Activated naive CD8-positive, alpha-beta T cell treated with anti-CD3 and anti-CD28 coated beads for 36 hours (primary cell): ENCODE measurements around the gene HOXB5. TPM values are rescaled to one million over a fixed set of nuclear protein-coding genes. Genes with fewer than 3 reads are reported as not detected.

Source experiments
- DNase-seq: peaks from one replicate; pipeline ENCODE4 v3.0.0; 2021
- H3K27ac Mint-ChIP-seq: one replicate; pipeline ENCODE4 v1.8.0; 2022; ENCODE audit warnings: mild to moderate bottlenecking, moderate library complexity, mixed read lengths
- H3K27me3 Mint-ChIP-seq: one replicate; pipeline ENCODE4 v1.8.0; 2022; ENCODE audit warnings: mild to moderate bottlenecking, mixed read lengths
- H3K36me3 Mint-ChIP-seq: one replicate; pipeline ENCODE4 v1.8.0; 2021; ENCODE audit warnings: mild to moderate bottlenecking, mixed read lengths
- H3K4me1 Mint-ChIP-seq: one replicate; pipeline ENCODE4 v1.8.0; 2021; ENCODE audit warnings: mixed read lengths
- H3K4me3 Mint-ChIP-seq: one replicate; pipeline ENCODE4 v1.8.0; 2022; ENCODE audit warnings: mild to moderate bottlenecking, moderate library complexity, mixed read lengths
- H3K9me3 Mint-ChIP-seq: one replicate; pipeline ENCODE4 v1.8.0; 2022; ENCODE audit warnings: mixed read lengths
- total RNA-seq, 2 experiments: library from RNA; stranded (reverse); gene quantifications; one replicate each; pipeline ENCODE4 v1.2.3, GENCODE V29; 2021

The HOXB5 gene
- total RNA-seq, 2 experiments from 2014 or later, result not detected

GRCh38 chr17:48593840-48594537 lies 410 bp upstream of the HOXB5 start:
- Mint-ChIP-seq H3K4me3 (peak overlapping the region; percentile 76), H3K27me3 (peaks cover 98% of the 10 kb centered on the region), H3K9me3 (no peaks in the 10 kb centered on the region), H3K4me1 (peaks cover 43% of the 10 kb centered on the region), H3K27ac (no peak overlapping the region), H3K36me3 (no peaks in the 10 kb centered on the region)
- peak; percentile 87 for DNase-seq

DNA sequence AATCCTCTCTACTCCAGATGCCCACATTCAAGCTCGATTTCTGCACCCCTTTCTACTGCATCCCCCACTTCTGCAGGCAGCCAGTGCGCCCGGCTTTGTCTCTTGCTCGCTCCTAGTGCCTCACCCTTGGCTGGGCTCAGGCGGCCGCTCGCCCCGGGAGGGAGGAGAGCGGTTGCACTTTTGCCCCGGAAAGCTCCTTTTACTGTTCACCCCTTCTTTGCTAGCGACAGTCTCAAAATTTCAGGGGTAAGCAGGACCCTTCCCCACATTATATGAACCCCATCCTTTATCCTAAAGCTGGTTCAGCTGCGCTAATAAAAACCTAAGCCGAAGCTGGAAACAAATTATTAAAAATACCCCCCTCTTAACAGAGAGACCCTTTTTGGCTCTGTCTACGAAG lies 1.0 kb downstream of the HOXB5 start:
- DNase-seq, result no peak
- peaks cover 34% of the 10 kb centered on the region for H3K4me1 Mint-ChIP-seq
- H3K9me3 Mint-ChIP-seq, result no peaks in the 10 kb centered on the region
- H3K4me3 Mint-ChIP-seq, result peak overlapping the region; percentile 76
- H3K36me3 Mint-ChIP-seq, result no peaks in the 10 kb centered on the region
- peaks cover 98% of the 10 kb centered on the region for H3K27me3 Mint-ChIP-seq
- no peak overlapping the region for H3K27ac Mint-ChIP-seq

GRCh38 chr17:48592057-48592514 lies 1.5 kb downstream of the HOXB5 start:
- H3K27ac Mint-ChIP-seq, result no peak overlapping the region
- no peaks in the 10 kb centered on the region for H3K9me3 Mint-ChIP-seq
- no peak for DNase-seq
- no peaks in the 10 kb centered on the region for H3K36me3 Mint-ChIP-seq
- peaks cover 31% of the 10 kb centered on the region for H3K4me1 Mint-ChIP-seq
- H3K27me3 Mint-ChIP-seq, result peaks cover 98% of the 10 kb centered on the region
- H3K4me3 Mint-ChIP-seq, result no peak overlapping the region

GRCh38 chr17:48591255-48592056 lies 2.1 kb downstream of the HOXB5 start:
- Mint-ChIP-seq H3K4me3 (no peak overlapping the region), H3K36me3 (no peaks in the 10 kb centered on the region), H3K27ac (no peak overlapping the region), H3K4me1 (peaks cover 28% of the 10 kb centered on the region), H3K27me3 (peaks cover 98% of the 10 kb centered on the region), H3K9me3 (no peaks in the 10 kb centered on the region)
- no peak for DNase-seq

GRCh38 chr17:48590607-48591161 lies 2.9 kb downstream of the HOXB5 start:
- H3K36me3 Mint-ChIP-seq, result peaks cover 2% of the 10 kb centered on the region
- no peak for DNase-seq
- H3K27me3 Mint-ChIP-seq, result peaks cover 98% of the 10 kb centered on the region
- H3K27ac Mint-ChIP-seq, result no peak overlapping the region
- no peak overlapping the region for H3K4me3 Mint-ChIP-seq
- no peaks in the 10 kb centered on the region for H3K9me3 Mint-ChIP-seq
- peaks cover 32% of the 10 kb centered on the region for H3K4me1 Mint-ChIP-seq

DNA sequence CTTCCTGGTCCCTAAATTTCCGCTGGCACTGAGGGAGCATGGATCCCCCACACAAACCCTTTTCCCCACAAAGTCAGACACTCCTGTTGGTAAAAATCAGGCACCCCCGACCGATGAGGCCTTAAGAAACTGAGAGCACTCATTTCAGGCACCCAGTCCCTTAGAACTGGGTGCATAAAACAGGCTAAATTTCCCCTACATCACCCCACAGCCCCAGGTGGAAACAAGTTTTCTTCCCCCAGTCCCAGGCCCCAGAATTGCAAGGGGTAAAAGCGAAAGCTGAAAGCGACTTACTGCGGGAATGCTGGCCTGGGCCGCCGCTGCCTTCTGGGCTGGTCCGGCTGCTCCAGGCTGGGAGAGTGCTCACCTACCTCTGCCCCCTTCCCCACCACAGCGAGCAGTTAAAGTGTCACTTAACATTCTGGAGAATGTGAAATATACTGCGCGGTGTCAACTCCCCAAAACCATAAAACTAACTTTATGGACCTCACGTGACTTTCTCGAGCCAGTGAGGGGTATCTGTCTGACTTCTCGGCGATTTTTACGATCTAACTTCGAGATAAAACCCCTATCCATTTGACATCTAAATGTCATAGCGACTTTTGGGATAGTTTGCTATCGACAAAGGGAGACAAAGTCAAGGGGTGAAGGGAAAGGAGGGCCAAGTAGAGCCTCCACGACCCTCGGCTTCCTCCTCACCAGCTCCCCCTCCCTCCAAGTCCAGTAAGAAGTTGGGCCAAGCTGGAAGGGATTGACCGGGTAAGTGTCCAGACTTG lies 3.6 kb downstream of the HOXB5 start, which contains the start of gene HOXB3:
TSS of gene HOXB3 (minus strand) at position 411 of the 776 bp plus-strand sequence. CDS start 37,767 bp downstream, outside the sequence.
- Mint-ChIP-seq H3K27me3 (peaks cover 98% of the 10 kb centered on the region), H3K4me1 (peaks cover 35% of the 10 kb centered on the region), H3K4me3 (no peak within 1 kb of the TSS), H3K36me3 (peaks cover 2% of the 10 kb centered on the region), H3K27ac (no peak within 1 kb of the TSS), H3K9me3 (no peaks in the 10 kb centered on the region)
- DNase-seq, result no peak

DNA sequence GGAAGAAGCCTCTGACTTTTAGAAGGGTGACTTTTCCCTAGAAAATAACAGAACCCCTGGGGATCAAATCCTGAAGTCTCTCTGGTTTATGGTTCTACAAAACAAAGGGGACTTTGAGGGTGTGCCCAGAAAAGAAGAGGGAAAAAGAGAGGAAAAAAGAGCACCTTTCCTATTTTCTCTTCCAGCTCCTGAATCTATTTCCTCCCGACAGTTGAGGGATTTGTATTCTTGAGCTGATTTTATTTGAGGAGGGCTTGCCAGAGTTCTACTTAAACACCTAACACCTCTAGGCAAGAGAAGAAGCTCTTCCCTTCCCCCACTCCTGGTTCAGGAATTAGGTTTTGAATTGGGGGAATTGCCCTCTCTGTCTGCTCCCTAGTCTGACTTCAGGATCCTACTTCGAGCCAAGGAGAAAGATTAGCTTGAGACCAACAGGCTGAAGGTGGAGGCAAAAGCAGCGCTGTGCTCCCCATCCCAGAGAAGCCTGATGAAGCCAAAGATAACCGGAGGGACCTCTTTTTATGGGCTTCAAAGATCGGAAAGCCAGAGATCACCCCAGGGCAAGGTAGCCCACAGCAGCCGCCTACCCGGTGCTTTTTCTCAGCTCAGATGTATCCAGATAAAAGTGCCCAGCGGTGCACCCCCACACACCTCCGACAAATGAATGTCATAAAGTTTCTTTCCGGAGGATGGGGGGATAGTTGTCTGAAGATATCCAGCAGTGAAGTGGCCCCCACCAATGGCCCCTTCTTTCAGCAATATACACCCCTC lies 4.3 kb downstream of the HOXB5 start:
- Mint-ChIP-seq H3K27ac (no peak overlapping the region), H3K4me3 (no peak overlapping the region), H3K27me3 (peaks cover 99% of the 10 kb centered on the region), H3K4me1 (peaks cover 39% of the 10 kb centered on the region), H3K9me3 (no peaks in the 10 kb centered on the region), H3K36me3 (peaks cover 2% of the 10 kb centered on the region)
- no peak for DNase-seq

DNA sequence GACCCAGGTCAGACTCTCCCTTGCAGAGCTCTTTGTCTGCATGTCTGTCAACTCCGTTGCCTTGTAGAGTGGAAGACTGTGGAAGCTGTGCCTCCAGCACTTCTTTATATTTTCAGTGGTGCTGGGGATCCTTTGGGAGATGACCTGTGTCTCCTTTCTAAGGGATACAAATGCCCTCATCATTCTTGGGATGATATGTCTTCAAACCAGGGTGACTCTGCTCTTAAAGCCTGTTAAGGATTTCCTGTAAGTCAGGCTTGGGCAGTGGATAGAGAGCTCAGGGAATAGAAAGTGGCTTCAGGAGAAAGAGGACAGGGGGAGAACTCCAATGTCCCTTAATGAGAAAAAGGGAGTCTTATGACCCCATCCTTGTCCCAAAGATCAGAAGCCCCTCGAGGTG lies 5.1 kb downstream of the HOXB5 start:
- Mint-ChIP-seq H3K27ac (no peak overlapping the region), H3K9me3 (no peaks in the 10 kb centered on the region), H3K27me3 (peaks cover 99% of the 10 kb centered on the region), H3K4me3 (no peak overlapping the region), H3K4me1 (peaks cover 39% of the 10 kb centered on the region), H3K36me3 (peaks cover 2% of the 10 kb centered on the region)
- DNase-seq, result no peak

DNA sequence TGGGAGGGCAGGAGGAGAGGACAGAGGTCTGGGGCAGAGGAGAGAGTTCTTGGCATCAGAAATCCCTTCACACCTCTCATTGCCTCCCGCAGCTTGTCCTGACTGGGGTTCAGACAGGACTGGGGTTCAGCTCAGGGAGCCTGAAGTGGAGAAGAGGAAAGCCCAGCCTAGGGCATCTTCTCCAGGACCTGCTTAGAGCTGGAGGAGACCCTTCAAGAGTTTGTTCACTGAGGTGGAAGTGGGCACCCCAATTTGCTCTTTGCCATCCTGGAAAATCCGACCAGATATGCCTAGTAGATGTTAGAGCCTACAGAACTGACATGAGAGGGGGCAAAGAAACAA lies 5.5 kb downstream of the HOXB5 start:
- H3K27ac Mint-ChIP-seq, result no peak overlapping the region
- DNase-seq, result no peak
- H3K4me3 Mint-ChIP-seq, result no peak overlapping the region
- H3K36me3 Mint-ChIP-seq, result peaks cover 2% of the 10 kb centered on the region
- peaks cover 99% of the 10 kb centered on the region for H3K27me3 Mint-ChIP-seq
- no peaks in the 10 kb centered on the region for H3K9me3 Mint-ChIP-seq
- H3K4me1 Mint-ChIP-seq, result peaks cover 34% of the 10 kb centered on the region

DNA sequence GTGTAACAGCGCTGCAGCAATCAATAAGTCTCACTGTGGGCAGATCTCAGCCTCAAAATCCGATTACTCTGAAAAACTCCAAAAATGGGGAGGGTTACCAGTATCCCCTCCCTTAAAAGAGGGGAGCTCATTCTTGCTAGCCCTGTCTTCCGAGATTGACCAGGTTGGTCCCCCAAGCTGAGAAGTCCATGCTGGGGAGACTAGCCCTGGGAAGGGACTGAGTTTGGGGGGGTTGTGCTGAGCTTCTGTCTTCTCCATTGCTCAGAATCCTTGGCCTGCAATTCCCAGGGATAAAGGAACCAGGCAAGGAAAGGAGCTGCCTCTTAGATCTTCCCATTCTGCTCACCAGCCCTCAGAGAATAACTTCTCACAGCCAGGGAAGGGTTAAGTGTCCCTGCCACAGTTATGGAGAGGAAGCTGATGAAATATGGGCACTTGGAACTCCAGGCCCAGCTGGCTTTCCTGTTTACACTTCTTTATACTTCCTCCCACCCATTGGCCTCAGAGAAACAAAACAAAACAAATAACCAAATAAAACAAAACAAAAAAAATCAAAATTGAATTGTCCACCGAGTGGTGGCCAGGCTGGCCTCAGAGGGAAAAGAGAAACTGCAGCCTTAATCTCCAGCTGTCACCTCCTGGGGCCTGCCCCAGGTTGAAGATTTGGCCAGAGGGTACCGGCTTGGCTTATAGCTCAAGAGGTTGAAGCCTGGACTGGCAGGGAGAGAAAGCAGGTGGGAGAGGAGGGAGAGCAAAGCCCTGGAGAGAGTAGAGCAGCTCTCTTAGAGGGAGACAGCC lies 6.1 kb downstream of the HOXB5 start:
- H3K9me3 Mint-ChIP-seq, result no peaks in the 10 kb centered on the region
- peaks cover 99% of the 10 kb centered on the region for H3K27me3 Mint-ChIP-seq
- peaks cover 31% of the 10 kb centered on the region for H3K4me1 Mint-ChIP-seq
- no peak overlapping the region for H3K27ac Mint-ChIP-seq
- DNase-seq, result no peak
- no peak overlapping the region for H3K4me3 Mint-ChIP-seq
- peaks cover 2% of the 10 kb centered on the region for H3K36me3 Mint-ChIP-seq

- DNase-seq, result peak; percentile 58
- Mint-ChIP-seq H3K27me3 (peaks cover 97% of the 10 kb centered on the region), H3K36me3 (peaks cover 2% of the 10 kb centered on the region), H3K27ac (no peak overlapping the region), H3K4me3 (peak overlapping the region; percentile 85), H3K4me1 (peaks cover 32% of the 10 kb centered on the region), H3K9me3 (no peaks in the 10 kb centered on the region)
Observed at GRCh38 chr17:48586355-48587258, 7.0 kb downstream of the HOXB5 start.

DNA sequence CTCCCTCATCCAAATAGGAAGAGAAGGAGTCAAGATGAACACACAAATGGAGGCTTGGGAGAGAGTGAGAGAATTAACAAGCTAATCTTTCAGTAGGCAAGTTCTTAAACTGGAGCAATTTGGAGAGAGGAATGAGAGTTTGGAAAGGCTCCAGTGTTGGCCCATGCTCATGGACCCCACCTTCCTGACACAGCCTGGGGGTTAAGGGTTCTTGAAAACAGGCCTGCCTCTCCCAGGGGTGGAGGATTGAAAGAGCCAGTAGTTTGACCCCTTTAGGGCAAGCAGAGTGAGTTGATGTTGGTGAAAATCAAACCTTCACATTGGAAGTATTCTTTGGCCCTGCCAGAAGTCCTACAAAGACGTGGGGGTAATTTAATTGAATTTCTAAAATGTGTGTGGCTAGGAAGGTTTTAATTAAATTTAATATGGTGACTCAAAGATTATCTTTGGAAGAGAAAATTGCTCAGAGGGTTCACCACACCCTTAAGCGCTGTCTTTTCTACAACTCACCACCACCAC lies 9.3 kb downstream of the HOXB5 start:
- Mint-ChIP-seq H3K4me3 (no peak overlapping the region), H3K36me3 (peaks cover 2% of the 10 kb centered on the region), H3K4me1 (peaks cover 46% of the 10 kb centered on the region), H3K27ac (no peak overlapping the region), H3K27me3 (peaks cover 98% of the 10 kb centered on the region), H3K9me3 (no peaks in the 10 kb centered on the region)
- no peak for DNase-seq
